ENCODE data around the gene AP1B1. TPM values are rescaled to one million over a fixed set of nuclear protein-coding genes. Genes with fewer than 3 reads are reported as not detected.

AP1B1 gene
- polyA plus RNA-seq, 2 of the 4 experiments (the other 2 are of a cell fraction) = 22.5 to 27.0 TPM

DNA sequence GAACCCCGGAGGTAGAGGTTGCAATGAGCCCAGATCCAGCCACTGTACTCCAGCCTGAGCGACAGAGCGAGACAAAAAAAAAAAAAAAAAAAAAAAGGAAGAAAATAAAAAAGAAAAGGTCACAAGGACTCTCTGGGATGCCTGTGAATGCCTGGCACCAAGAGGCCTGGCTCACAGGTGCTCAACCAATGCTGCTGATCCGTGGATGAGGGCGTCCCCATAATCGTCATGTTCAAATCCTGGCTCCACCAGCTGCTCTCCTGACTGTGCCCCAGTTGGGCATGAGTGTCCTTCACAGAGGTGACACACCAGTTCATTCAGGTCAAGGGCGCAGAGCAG is 82.6 kb downstream of the AP1B1 start:
- TF ChIP-seq HOXB5 (CRISPR knock-in tag; IDR thresholded peaks at IDR 0.05) (no peak), CHD4 (IDR thresholded peaks at IDR 0.05; ENCODE audit: borderline replicate concordance) (no peak)
- ChIA-PET CTCF (interaction anchor here (0.6 to 5.6 kb wide), 15 partner anchors 8 to 58 kb away, joined by 3 to 40 read pairs (median 4); no protein-coding TSS in a partner anchor), POLR2A (interaction anchor here (1.4 kb wide), 1 partner anchor 37 kb away, joined by 4 read pairs; the partner anchor contains the start of gene EWSR1)
- Histone ChIP-seq H3K4me1 (peaks cover 41% of the 10 kb centered on the region), H3K4me3 (peak overlapping the region; percentile 80), H3K4me2 (peak overlapping the region; percentile 94), H3K9me3 (no peaks in the 10 kb centered on the region), H3K27ac (peak overlapping the region; percentile 96 to 98)
- DNase-seq (ENCODE audit: low read depth in 1 of 2, low spot score in 1 of 2) (no peak), ATAC-seq (peak; percentile 0 to 1; a peak in 3 of 6 replicates), FAIRE-seq (no peak)
- 35% methylated on average over 3 of the region's 7 CpGs for WGBS (ENCODE audit: missing lambda C conversion rate)

DNA sequence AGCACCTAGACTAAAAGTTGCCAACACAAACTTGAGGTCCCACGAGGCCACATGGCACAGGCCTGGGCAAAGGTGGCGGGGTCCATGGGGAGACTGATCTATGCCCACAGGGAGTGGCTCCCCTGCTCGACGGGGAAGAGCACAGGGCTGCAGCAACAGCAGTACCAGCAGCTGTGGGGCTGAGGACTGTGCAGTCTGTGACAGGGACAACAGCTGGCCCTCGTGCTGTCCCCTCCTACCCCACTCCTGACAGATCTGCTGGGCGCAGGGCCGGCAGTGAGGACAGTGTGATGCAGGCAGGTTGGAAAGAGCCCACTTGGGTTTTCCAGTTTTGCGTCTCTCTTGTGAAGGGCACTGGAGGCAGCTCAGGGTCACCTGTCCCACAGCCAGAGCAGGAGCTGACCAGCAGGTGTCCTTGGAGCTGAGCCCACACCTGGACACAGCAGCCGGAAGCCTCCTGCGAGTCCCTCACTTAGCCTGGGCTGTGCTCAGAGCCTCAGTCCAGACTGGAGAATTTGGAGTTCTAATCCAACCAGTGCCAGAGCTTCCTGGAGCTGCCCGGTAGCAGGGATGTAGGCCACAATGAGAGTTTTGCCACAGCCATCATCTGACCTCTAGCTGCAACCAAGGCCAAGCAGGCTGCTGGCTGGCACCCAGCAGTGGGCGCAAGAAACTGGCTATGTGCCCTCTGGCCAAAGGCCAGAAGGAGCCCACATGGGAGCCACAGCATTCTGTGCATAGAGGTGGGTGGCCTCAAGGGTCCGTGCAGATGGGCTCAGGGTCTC is 85.5 kb downstream of the AP1B1 start:
- TF ChIP-seq, protein P1, sequence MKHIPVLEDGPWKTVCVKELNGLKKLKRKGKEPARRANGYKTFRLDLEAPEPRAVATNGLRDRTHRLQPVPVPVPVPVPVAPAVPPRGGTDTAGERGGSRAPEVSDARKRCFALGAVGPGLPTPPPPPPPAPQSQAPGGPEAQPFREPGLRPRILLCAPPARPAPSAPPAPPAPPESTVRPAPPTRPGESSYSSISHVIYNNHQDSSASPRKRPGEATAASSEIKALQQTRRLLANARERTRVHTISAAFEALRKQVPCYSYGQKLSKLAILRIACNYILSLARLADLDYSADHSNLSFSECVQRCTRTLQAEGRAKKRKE (CRISPR knock-in tag; IDR thresholded peaks at IDR 0.05; ENCODE audit: low read depth) = no peak
- TF ChIP-seq, protein P2, sequence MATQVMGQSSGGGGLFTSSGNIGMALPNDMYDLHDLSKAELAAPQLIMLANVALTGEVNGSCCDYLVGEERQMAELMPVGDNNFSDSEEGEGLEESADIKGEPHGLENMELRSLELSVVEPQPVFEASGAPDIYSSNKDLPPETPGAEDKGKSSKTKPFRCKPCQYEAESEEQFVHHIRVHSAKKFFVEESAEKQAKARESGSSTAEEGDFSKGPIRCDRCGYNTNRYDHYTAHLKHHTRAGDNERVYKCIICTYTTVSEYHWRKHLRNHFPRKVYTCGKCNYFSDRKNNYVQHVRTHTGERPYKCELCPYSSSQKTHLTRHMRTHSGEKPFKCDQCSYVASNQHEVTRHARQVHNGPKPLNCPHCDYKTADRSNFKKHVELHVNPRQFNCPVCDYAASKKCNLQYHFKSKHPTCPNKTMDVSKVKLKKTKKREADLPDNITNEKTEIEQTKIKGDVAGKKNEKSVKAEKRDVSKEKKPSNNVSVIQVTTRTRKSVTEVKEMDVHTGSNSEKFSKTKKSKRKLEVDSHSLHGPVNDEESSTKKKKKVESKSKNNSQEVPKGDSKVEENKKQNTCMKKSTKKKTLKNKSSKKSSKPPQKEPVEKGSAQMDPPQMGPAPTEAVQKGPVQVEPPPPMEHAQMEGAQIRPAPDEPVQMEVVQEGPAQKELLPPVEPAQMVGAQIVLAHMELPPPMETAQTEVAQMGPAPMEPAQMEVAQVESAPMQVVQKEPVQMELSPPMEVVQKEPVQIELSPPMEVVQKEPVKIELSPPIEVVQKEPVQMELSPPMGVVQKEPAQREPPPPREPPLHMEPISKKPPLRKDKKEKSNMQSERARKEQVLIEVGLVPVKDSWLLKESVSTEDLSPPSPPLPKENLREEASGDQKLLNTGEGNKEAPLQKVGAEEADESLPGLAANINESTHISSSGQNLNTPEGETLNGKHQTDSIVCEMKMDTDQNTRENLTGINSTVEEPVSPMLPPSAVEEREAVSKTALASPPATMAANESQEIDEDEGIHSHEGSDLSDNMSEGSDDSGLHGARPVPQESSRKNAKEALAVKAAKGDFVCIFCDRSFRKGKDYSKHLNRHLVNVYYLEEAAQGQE (IDR thresholded peaks at IDR 0.05) = no peak
- TF ChIP-seq EHF (CRISPR knock-in tag; IDR thresholded peaks at IDR 0.05) = no peak
- TF ChIP-seq, protein P3, sequence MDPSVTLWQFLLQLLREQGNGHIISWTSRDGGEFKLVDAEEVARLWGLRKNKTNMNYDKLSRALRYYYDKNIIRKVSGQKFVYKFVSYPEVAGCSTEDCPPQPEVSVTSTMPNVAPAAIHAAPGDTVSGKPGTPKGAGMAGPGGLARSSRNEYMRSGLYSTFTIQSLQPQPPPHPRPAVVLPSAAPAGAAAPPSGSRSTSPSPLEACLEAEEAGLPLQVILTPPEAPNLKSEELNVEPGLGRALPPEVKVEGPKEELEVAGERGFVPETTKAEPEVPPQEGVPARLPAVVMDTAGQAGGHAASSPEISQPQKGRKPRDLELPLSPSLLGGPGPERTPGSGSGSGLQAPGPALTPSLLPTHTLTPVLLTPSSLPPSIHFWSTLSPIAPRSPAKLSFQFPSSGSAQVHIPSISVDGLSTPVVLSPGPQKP (IDR thresholded peaks at IDR 0.05; ENCODE audit: low read depth, low read length) = no peak
- no peak for TF ChIP-seq CBX8 (IDR thresholded peaks at IDR 0.05)
- no peak for TF ChIP-seq TP53 (CRISPR knock-in tag; IDR thresholded peaks at IDR 0.05)
- TF ChIP-seq RCOR1 (IDR thresholded peaks at IDR 0.05; ENCODE audit: low read depth, low read length) = no peak
- no peak for TF ChIP-seq HOXA7 (CRISPR knock-in tag; IDR thresholded peaks at IDR 0.05)
- TF ChIP-seq HEYL (CRISPR knock-in tag; IDR thresholded peaks at IDR 0.05) = no peak
- TF ChIP-seq MAZ (IDR thresholded peaks at IDR 0.05; ENCODE audit: borderline replicate concordance, low read depth, low read length) = no peak
- no peak for TF ChIP-seq CHD4 (IDR thresholded peaks at IDR 0.05; ENCODE audit: borderline replicate concordance)
- TF ChIP-seq, protein P4, sequence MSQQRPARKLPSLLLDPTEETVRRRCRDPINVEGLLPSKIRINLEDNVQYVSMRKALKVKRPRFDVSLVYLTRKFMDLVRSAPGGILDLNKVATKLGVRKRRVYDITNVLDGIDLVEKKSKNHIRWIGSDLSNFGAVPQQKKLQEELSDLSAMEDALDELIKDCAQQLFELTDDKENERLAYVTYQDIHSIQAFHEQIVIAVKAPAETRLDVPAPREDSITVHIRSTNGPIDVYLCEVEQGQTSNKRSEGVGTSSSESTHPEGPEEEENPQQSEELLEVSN (IDR thresholded peaks at IDR 0.05; ENCODE audit: borderline replicate concordance, low read depth) = no peak
- 67% methylated on average over 9 of the region's 13 CpGs for WGBS (ENCODE audit: missing lambda C conversion rate)
- H3K27ac ChIP-seq = peak overlapping the region in 1 of 2 experiments; percentile 50; a peak in 2 of 6 replicates
- ATAC-seq (peak; percentile 0 to 5; a peak in 2 of 6 replicates), FAIRE-seq (no peak), DNase-seq (ENCODE audit: low read depth in 1 of 2, low spot score in 1 of 2) (no peak)
- no peak overlapping the region for H3K4me3 ChIP-seq
- POLR2A ChIA-PET = no interaction called here
- H3K4me1 ChIP-seq = peaks cover 15% of the 10 kb centered on the region
- CTCF ChIA-PET = interaction anchor here (0.7 to 5.6 kb wide), 6 partner anchors 10 to 57 kb away, joined by 3 to 40 read pairs (median 3); no protein-coding TSS in a partner anchor
- H3K9me3 ChIP-seq = no peaks in the 10 kb centered on the region
- no peak overlapping the region for H3K4me2 ChIP-seq

DNA sequence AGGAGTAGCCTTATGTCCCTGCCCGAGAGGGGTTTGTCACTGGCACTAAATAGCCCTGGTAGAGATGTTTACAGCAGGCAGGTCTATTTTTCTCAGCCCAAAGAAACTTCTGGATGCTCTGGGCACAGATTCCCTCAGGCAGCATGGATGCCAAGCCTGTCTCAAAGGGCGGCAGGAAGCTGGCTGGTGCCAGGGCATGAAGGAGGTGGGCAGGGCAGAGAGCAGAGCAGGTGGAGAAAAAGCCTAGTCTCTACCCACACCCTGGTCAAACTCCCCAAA is 86.0 kb downstream of the AP1B1 start:
- Histone ChIP-seq H3K4me2 (no peak overlapping the region), H3K4me3 (no peak overlapping the region), H3K4me1 (peaks cover 12% of the 10 kb centered on the region), H3K27ac (0 out of 6 replicates have a peak overlapping the region, but pooled peaks of 1 of the 2 experiments have one; percentile 18), H3K9me3 (no peaks in the 10 kb centered on the region)
- FAIRE-seq (no peak), ATAC-seq (peak in 1 of 2 experiments; percentile 1; a peak in 2 of 6 replicates), DNase-seq (ENCODE audit: low read depth in 1 of 2, low spot score in 1 of 2) (no peak)
- POLR2A ChIA-PET = no interaction called here
- WGBS (ENCODE audit: missing lambda C conversion rate) = 90% methylated on average over 2 of the region's 2 CpGs
- CTCF ChIA-PET = interaction anchor here (0.6 to 5.6 kb wide), 5 partner anchors 9 to 57 kb away, joined by 3 to 40 read pairs (median 3); no protein-coding TSS in a partner anchor
- TF ChIP-seq RAD21 (conservative IDR thresholded peaks at IDR 0.05 in 1 of 2, IDR thresholded peaks at IDR 0.05 in 1 of 2) = no peak
- TF ChIP-seq NR3C1 (IDR thresholded peaks at IDR 0.05) = no peak
- no peak for TF ChIP-seq HOXA7 (CRISPR knock-in tag; IDR thresholded peaks at IDR 0.05)
- no peak for TF ChIP-seq NFE2L2 (conservative IDR thresholded peaks at IDR 0.05; ENCODE audit: low read length)
- TF ChIP-seq ESRRA (IDR thresholded peaks at IDR 0.05; ENCODE audit: borderline replicate concordance, low read length) = no peak
- TF ChIP-seq NPAS2 (CRISPR knock-in tag; IDR thresholded peaks at IDR 0.05; ENCODE audit: borderline replicate concordance) = no peak
- TF ChIP-seq, protein P5, sequence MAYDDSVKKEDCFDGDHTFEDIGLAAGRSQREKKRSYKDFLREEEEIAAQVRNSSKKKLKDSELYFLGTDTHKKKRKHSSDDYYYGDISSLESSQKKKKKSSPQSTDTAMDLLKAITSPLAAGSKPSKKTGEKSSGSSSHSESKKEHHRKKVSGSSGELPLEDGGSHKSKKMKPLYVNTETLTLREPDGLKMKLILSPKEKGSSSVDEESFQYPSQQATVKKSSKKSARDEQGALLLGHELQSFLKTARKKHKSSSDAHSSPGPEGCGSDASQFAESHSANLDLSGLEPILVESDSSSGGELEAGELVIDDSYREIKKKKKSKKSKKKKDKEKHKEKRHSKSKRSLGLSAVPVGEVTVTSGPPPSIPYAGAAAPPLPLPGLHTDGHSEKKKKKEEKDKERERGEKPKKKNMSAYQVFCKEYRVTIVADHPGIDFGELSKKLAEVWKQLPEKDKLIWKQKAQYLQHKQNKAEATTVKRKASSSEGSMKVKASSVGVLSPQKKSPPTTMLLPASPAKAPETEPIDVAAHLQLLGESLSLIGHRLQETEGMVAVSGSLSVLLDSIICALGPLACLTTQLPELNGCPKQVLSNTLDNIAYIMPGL (CRISPR knock-in tag; IDR thresholded peaks at IDR 0.05; ENCODE audit: borderline replicate concordance) = no peak
- no peak for TF ChIP-seq TP53 (CRISPR knock-in tag; IDR thresholded peaks at IDR 0.05)
- no peak for TF ChIP-seq SMC3 (IDR thresholded peaks at IDR 0.05)
- TF ChIP-seq CBX2 (IDR thresholded peaks at IDR 0.05; ENCODE audit: borderline replicate concordance, low read depth) = no peak
- TF ChIP-seq, protein P6, sequence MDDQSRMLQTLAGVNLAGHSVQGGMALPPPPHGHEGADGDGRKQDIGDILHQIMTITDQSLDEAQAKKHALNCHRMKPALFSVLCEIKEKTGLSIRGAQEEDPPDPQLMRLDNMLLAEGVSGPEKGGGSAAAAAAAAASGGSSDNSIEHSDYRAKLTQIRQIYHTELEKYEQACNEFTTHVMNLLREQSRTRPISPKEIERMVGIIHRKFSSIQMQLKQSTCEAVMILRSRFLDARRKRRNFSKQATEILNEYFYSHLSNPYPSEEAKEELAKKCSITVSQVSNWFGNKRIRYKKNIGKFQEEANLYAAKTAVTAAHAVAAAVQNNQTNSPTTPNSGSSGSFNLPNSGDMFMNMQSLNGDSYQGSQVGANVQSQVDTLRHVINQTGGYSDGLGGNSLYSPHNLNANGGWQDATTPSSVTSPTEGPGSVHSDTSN (IDR thresholded peaks at IDR 0.05) = no peak
- no peak for TF ChIP-seq EHF (CRISPR knock-in tag; IDR thresholded peaks at IDR 0.05)

Data from A549 (cell line).